Right lobe of liver (tissue), 4 donors: ENCODE data around the gene WDR27.

Source experiments
- CTCF ChIP-seq, 4 donors: fragments of 200-600 bp in 3 of 4; fragments of 450-650 bp in 1 of 4; IDR thresholded peaks; one replicate each; pipeline versions ENCODE4 v1.5.1 to v1.8.0; 2016 to 2022; ENCODE audit warnings: antibody characterized with exemption in 4 of 4, mild to moderate bottlenecking in 2 of 4
- POLR2A ChIP-seq: fragments of 450-650 bp; IDR thresholded peaks from one replicate; pipeline ENCODE4 v1.6.1; 2017; ENCODE audit warnings: antibody characterized with exemption, mild to moderate bottlenecking
- donor health status: DM: no; HTN: no; CAD: no.
- donor health status: DM: no; HTN: no; CAD: no.
- donor health status: DM: no; HTN: yes; CAD: no.

DNA sequence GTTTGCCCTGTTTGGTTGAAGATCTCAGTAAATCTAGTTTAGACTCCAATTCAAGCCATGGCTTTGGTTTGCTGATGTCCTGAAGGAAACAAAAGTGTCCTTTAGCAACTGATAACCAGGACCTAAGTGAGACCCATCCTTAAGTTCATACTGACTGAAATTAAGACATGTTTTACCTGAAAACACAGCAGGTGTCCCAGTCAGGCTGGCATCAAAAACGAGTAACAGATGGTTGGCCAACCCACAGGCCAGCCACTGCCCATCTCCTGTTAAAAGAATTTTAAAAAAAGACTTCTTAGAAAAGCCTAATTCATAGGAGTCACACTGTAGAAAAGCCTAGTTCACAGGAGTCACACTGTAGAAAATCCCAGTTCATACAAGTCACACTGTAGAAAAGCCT is 58.3 kb downstream of the WDR27 start:
- TF ChIP-seq POLR2A, result no peak
- no peak for TF ChIP-seq CTCF (IDR thresholded peaks at IDR 0.05)
